Skin epidermis (tissue), 12 donors: ENCODE data around the gene LRRN4CL.
"Not testable (repeated sequence)": the region's sequence is repeated elsewhere in the genome, so short reads cannot be mapped to it uniquely, and the experiment has no call there.

Experiments used
- H3K27ac ChIP-seq, 21 experiments: fragments of 200-600 bp; sonication (generic) in 11 of 21; one replicate each; pipeline ENCODE4 v1.5.0; 2020; ENCODE audit warnings: mild to moderate bottlenecking in 3 of 21, inconsistent platforms in 2 of 21, moderate library complexity in 2 of 21
- H3K4me3 ChIP-seq, 7 experiments: fragments of 200-600 bp; sonication (generic) in 2 of 7; one replicate each; pipeline ENCODE4 v1.5.0; 2020; ENCODE audit warnings: inconsistent platforms in 2 of 7, mild to moderate bottlenecking in 2 of 7, moderate library complexity in 1 of 7

Gene LRRN4CL

DNA sequence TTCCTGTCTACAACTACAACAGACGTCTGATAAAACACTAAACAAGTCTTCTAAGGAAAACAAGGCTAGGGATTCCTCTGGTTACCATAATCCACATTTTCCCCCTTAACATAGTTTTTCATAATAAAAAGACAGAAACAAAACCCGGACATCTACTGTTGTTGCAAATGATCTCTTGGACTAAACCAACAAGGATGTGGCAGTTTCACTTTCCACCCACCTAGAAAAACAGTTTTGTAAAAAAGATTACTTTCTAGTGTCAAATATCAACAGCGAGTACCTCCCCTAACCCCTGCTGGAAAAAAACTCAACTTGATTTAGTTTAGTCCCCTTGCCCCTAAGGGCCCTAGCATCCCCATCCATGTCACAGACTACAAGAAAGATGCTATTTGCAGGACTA, 23.5 kb upstream of the LRRN4CL start:
- peak overlapping the region in 3 of 21 experiments; percentile 8 to 15 (median 9) for H3K27ac ChIP-seq

DNA sequence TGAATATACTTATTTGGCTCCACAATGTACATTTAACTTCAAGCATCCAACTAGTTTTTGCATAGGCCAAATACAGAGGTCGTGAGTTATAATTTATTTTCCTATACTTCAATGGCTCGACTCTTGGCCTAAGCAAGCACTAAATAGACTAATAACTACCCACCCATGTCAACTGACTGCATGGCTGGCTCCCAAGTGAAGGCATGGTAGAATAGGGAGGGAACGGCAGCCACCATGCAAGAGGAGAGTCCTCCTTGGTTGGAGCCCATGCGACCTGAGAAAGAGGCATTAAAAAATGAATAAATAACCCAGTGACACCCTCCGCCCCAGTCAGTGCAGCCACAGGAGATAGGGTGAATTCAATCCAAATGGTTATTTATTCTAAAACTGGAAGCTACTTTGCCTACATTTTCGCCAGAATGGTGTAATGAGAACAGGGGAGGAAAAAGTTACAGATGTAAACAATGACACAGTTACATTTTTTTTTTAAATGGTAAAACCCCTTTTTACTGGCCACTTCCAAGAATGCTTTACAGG, 23.0 kb upstream of the LRRN4CL start:
- Histone ChIP-seq H3K4me3 (no peak overlapping the region), H3K27ac (peak overlapping the region in 1 of 21 experiments; percentile 16)

More for the DNA sequence above, 23.5 kb upstream of the LRRN4CL start:
- no peak overlapping the region for H3K4me3 ChIP-seq

DNA sequence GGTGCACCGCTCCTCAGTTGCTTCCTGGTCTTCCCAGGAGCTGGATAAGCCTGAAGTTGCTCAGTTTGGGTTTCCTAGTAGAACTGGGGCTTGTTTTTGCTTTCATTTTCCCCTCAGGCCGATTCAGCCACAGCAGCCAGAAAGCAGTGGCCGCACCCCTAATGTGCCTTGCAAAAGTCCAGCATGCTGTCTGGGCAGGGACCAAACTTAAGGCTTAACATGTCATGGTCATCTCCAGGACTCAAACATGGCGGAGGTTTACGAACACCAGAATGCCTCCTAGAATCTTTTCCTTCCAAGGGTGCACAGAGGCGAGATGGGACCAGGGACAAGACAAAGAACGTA, 20.6 kb upstream of the LRRN4CL start:
- H3K4me3 ChIP-seq, result peak overlapping the region; percentile 31 to 58 (median 41)

DNA sequence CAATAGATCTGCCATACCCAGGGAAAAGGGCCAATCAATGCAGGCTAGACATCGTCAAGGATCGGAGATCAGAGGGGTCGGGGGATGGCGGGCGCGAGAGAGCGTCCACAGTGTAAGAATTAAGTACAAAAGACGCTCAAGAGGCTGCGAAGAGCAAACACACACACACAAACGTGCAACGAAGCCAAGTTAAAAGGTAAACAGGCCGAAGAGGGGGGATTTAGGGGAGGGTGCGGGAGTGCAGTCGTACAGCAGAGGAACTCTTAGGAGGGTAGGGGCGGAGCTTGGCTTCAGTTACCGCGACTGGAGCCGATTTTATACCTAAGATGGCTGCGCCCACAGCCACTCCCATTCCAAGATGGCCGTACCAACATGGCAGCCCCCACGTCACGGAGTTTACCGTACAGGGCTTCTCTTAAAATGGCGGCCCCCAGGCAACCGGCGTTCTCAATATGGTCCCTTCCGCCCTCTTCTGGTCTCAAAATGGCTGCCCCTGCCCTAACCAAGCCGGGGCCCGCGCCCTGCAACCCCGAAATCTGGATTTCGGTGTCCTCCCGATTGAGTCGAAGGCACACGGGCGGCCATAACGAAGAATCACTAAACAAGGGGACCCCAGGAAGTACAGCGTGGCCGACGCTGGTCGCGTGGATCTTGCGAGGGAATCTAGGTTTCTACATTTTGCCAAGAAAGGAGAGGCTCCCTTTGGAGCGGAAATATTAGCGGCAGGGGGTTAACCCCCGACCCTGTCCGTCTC, 20.1 kb upstream of the LRRN4CL start:
- peak overlapping the region; percentile 66 to 99 (median 96) for H3K27ac ChIP-seq
- H3K4me3 ChIP-seq, result peak overlapping the region; percentile 31 to 58 (median 41)

More for the DNA sequence above, 20.6 kb upstream of the LRRN4CL start:
- H3K27ac ChIP-seq, result peak overlapping the region; percentile 66 to 99 (median 96)

DNA sequence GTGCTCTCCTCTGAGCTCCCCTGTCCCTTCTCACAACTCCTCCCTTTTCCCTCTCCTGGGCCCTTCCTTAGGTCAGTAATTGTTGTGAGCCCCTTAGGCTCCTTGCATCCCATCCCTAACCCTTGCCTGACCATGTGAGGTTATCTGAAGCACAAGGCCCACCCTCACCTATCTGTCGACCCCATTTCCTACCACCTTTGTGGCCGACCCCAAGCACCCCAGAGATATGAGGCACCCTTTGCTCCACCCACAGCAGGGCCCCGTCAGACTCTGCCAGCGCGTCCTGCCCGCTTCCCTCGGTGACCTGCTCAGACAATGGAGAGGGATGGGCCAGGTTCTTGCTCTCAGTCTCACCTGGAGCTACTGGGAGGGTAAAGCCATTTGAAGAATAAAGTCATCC, 19.5 kb upstream of the LRRN4CL start:
- peak overlapping the region; percentile 33 to 99 (median 96) for H3K27ac ChIP-seq
- H3K4me3 ChIP-seq, result peak overlapping the region; percentile 31 to 58 (median 41)

DNA sequence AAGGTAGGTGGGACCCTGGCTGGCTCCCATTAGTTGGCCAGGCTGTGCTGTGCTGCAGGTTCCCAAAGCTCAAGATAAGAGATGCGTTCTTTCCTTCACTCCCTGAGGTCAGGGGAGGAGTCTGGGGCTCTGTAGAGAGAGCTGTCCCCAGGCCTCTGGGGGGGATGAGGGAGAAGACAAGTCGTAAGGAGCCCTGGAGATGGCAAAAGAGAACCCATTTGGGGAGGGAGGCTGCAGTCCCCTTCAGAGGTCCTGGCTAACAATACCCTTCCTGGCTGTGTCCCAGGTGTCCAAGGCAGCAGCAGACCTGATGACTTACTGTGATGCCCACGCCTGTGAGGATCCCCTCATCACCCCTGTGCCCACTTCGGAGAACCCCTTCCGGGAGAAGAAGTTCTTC, 19.1 kb upstream of the LRRN4CL start:
- Histone ChIP-seq H3K27ac (peak overlapping the region in 20 of 21 experiments; percentile 33 to 99 (median 96)), H3K4me3 (peak overlapping the region in 5 of 7 experiments; percentile 40 to 58 (median 46))

DNA sequence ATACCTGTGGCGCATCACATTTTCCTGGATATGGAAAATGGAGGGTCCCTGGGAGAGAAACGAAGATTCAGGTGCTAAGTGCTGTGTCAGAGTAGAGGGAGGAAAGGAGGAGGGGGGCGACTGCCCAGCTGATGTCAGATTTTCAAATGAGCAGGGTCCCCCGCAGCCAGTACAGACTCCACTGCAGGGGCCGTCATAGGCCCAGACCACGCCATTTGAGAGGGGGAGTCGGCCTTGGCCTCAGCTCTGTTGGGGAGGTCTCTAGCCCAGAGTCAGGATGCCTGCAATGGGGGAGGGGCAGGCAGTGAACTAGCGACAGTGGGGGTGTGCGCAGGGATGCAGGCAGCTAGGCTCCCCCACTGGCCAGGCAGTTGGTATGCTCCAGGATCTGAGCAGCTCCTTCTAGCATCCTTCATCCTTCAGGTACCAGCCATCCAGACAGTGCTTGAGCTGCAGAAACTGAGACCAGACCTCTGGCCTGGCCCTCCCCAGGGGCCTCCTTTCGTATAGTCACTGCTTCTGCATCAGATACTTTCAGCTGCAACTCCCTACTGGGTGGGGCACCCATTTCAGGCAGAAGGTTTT, 18.0 kb upstream of the LRRN4CL start, which contains the start of the genes BSCL2 and GNG3:
BSCL2 (minus strand) TSS at position 148 of the 585 bp plus-strand sequence. CDS start 229 bp downstream, outside the sequence.
GNG3 (plus strand) TSS at position 400 of the 585 bp plus-strand sequence. CDS start 620 bp downstream, outside the sequence.
- Histone ChIP-seq H3K4me3 (peak within 1 kb of the TSS; percentile 62 to 85 (median 66)), H3K27ac (peak within 1 kb of the TSS; percentile 33 to 99 (median 96))

DNA sequence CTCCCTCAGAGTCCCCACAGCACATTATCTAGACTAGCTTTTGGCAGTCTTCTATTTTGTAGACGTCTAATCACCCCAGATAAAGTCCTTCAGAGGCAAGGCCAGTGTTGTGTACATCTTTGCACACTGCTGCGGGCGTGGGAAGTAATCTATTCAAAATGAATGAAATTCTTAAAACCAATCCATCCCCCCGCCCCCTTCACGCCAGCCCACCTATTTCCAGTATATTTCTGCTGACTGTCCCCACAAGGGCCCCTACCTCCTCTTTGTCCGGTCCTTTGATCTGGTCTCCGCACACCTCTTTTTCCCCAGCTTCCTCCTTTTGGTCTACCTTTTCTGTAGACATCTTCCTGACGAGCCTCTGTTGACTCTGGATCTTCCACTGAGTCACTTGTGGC, 17.5 kb upstream of the LRRN4CL start:
- peak overlapping the region in 18 of 21 experiments; percentile 51 to 91 (median 78) for H3K27ac ChIP-seq

DNA sequence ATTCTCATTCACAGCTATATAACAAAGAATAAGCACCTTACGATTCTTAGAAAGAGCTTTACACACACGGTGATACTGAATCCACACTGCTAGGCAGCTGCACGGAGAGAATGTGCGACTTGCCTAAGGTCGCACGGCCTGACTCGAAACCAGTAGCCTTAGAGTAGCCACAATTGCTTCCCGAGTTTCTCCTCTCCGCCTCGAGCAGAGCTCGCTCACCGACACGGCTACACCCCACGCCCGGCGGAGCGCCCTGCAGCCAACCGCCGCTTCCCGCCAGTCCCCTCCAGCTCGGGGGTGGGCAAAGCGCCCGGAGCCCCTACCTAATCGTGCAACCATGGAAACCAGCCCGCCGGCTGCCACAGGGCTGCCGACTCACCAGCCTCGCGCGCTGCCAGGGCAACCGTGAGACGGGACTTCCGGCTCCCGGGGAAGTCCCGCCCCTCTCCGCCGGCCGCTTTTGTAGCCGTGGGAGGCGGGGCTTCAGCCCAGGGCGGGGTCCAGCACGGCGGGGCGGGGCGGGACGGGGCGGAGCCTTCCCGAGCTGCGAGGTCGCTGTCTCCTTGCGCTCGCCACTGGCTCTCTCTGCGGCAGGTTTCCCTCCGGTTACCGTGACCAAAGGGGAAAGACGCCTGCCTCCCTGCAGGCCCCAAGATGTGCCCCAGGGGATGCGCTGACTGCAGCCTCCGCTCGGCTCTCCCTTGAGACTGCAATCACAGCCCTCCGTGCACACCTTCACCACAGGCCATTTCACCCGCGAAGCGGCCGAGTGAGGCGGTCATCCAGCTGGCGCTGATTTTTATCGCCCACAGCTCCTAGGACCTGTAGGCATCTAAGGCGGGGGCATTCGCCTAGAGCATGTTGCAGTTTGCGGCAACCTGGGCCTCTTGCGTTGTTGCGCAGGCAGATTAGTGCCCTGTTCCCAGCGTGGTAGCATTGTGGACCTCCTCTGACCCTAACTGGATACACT, 16.8 kb upstream of the LRRN4CL start:
- peak overlapping the region; percentile 62 to 85 (median 66) for H3K4me3 ChIP-seq
- peak overlapping the region in 20 of 21 experiments; percentile 45 to 91 (median 78) for H3K27ac ChIP-seq

More for the DNA sequence above, 17.5 kb upstream of the LRRN4CL start:
- peak overlapping the region in 4 of 7 experiments; percentile 63 to 73 (median 67) for H3K4me3 ChIP-seq

DNA sequence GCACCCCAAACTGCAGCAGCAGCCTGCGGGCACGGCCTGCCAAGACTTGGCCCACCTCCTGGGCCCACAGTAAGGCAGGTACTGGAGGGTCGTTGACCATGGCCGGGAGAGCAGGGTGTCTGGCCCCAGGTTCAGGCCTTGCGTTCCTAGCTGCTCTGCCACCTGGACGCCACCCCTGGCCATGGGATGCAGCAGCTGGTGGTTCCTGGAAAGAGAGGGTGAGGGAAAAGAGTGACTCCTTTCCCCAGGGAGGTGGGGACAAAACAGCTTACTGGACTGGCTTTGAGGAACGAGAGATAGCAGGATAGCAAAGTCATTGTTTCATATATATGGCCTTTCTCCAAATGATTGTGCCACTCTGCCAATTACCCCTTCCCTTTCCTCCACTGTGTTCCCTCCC, 16.1 kb upstream of the LRRN4CL start:
- Histone ChIP-seq H3K27ac (peak overlapping the region in 20 of 21 experiments; percentile 45 to 91 (median 78)), H3K4me3 (peak overlapping the region; percentile 62 to 85 (median 66))

DNA sequence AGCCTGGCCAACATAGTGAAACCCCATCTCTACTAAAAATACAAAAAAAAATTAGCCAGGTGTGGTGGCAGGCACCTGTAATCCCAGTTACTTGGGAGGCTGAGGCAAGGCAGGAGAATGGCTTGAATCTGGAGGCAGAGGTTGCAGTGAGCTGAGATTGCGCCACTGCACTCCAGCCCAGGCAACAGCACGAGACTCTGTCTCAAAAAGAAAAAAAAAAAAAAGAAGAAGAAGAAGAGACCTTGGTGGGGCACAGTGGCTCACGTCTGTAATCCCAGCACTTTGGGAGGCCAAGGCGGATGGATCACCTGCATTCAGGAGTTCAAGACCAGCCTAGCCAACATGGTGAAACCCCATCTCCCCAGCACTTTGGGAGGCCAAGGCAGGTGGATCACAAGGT, 14.6 kb upstream of the LRRN4CL start:
- not testable (repeated sequence) for H3K27ac ChIP-seq, H3K4me3 ChIP-seq

DNA sequence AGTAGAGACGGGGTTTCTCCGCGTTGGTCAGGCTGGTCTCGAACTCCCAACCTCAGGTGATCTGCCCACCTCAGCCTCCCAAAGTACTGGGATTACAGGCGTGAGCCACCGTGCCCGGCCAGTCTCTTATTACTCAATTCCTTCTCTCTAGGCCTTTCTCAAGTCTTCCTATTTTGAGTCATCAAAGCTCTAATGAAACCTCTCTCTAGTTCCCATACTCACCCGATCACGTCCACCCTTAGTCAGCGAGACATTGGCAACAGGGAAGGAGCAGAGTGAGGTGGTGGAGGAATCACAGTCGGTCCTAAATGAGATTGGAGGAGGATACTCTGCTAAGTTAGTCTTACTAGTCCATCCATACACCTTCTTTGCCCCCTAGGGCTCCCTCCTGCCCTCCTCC, 12.9 kb upstream of the LRRN4CL start:
- Histone ChIP-seq H3K27ac (peak overlapping the region in 1 of 21 experiments; percentile 21), H3K4me3 (no peak overlapping the region)

DNA sequence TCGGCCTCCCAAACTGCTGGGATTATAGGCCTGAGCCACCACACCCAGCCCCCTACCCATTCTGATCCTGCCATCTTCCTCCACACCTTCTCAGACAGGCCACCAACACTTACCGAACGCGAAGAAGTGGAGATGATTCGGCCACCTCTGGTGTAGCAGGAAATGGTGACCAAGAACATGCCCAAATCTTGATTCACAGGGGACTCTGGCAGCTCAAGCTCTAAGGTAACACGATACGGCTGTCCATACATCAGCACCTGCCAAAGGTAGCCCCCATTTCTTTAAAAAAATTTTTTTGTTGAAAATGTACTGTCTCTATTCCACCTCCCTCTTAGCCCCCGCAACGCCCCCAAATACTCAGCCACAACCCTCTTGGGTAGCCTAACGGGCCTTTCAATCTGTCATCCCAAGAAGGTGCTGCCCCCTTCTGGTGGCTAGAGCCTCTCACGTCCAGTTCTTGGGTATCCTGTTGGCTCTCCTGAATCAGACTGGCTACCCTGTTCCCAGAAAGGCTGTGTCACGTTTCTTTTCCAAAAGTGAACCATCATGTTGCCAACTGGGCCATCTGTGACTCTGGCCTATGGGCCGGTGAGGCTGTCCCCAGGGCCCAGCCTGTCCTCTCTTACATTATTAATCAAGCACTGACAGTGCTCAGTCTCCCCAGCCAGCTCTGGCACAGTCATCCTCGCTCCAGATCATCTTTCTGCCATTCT, 5.3 kb upstream of the LRRN4CL start:
- peak overlapping the region in 7 of 21 experiments; percentile 3 to 62 (median 34) for H3K27ac ChIP-seq
- H3K4me3 ChIP-seq, result no peak overlapping the region

DNA sequence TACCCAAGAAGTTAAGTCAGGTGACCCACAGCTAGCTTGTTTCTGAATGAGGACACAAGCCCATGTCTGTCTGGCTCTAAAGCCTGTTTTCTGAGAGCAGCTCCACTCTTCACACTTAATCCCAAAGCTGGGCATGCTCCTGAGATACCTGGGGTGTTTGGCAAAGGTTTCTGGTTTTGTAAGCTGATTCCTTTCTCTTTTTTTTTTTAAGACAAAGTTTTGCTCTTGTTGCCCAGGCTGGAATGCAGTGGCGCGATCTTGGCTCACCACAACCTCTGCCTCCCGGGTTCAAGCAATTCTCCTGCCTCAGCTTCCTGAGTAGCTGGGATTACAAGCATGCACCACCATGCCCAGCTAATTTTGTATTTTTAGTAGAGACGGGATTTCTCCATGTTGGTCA, 4.3 kb upstream of the LRRN4CL start:
- H3K27ac ChIP-seq, result not testable (repeated sequence)

DNA sequence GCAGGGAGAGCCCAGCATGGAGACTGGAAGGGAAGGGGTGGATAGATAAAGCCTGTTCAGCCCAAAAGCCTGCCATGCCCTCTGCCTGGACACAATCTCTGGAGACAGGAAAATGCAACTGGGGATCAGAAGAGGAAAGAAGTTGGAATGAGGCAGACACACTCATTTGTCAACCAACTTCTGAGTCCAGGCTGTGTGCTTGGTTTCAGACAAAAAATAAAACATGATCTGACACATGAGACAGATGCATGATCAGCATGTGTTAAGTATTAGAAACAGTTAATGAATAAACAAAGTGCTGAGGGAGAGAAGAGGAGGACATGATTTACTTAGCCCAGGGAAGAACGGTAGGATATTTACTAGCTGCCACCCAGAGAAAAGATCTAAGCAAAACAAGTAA, 839 bp downstream of the LRRN4CL start:
- peak overlapping the region in 2 of 7 experiments; percentile 13 to 33 for H3K4me3 ChIP-seq
- H3K27ac ChIP-seq, result peak overlapping the region in 10 of 21 experiments; percentile 33 to 82 (median 58)

More for the DNA sequence above, 4.3 kb upstream of the LRRN4CL start:
- H3K4me3 ChIP-seq, result not testable (repeated sequence)

DNA sequence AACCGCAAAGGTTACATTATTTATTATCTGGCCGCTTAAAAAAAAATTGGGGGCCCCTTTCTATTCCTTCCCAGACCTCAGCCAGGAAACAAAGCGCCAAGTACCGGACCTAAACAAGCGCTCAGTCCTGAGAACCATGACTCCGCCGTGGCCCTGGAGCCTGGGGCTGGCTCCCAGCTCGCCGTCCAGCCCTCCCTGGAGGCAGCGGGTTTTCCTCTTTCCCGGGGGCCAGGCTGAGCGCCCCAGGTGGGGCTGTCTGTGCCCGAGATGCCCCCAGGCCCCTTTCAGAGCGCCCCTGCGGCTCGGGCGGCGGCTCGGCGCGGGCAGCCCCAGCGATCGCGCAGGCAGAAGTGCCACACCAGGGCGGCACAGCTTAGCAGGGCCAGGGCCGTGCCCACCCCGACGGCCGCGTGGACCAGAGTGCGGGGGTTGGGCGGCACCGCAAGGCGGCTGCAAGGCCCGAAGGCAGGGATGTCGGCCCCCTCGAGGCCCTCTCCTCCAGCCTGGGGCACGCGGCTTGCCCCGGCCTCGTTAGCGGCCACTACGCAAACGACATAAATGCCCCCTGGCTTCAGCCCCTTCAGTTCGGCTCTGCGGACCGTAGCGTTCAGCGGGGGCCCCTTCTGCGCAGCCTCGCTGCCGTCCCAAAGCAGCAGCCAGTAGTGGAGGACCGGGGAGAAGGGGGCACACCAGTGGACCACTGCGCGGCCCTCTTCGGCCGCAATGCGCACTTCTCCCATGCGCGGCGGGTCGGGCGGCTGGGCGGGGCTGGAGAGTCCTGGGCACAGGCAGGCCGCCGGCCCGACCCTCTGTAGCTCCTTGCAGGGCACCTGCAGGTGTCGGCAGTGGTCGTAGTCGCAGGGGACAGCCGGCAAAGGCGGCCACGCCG, 1.6 kb downstream of the LRRN4CL start:
- Histone ChIP-seq H3K4me3 (peak overlapping the region in 2 of 7 experiments; percentile 13 to 33), H3K27ac (peak overlapping the region in 10 of 21 experiments; percentile 10 to 82 (median 54))

DNA sequence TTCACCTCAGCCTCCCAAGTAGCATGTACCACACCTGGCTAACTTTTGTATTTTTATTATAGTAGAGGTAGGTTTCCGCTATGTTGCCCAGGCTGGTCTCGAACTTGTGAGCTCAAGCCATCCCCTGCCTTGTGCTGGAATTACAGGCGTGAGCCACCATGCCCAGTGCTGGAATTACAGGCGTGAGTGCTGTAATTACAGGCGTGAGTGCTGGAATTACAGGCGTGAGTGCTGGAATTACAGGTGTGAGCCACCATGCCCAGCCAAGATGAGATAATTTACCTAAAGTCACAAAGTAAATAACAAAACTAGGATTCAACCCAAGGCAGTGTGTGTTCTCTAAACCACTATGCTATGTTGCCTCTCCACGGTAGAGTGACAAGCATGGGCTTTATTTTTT, 6.8 kb downstream of the LRRN4CL start:
- H3K27ac ChIP-seq, result no peak overlapping the region
- no peak overlapping the region for H3K4me3 ChIP-seq
